HS-5 (cell line): ENCODE results near the gene STAC.
"Not testable (repeated sequence)": the region's sequence is repeated elsewhere in the genome, so short reads cannot be mapped to it uniquely, and the experiment has no call there.

Source experiments
- DNase-seq: peaks from one replicate; pipeline ENCODE4 v3.0.0-alpha.2; 2012; ENCODE audit warnings: low read depth

The STAC gene

GRCh38 chr3:36477655-36478054, 97.4 kb downstream of the STAC start:
- peak; percentile 65 for DNase-seq

GRCh38 chr3:36480911-36481648, 100.8 kb downstream of the STAC start:
- DNase-seq = no peak

GRCh38 chr3:36482256-36482655, 102.0 kb downstream of the STAC start:
- no peak for DNase-seq

- no peak for DNase-seq
These were observed 102.6 kb downstream of the STAC start for GRCh38 chr3:36482880-36483279.

- DNase-seq = no peak
These were observed 103.4 kb downstream of the STAC start for GRCh38 chr3:36483709-36484108.

DNA sequence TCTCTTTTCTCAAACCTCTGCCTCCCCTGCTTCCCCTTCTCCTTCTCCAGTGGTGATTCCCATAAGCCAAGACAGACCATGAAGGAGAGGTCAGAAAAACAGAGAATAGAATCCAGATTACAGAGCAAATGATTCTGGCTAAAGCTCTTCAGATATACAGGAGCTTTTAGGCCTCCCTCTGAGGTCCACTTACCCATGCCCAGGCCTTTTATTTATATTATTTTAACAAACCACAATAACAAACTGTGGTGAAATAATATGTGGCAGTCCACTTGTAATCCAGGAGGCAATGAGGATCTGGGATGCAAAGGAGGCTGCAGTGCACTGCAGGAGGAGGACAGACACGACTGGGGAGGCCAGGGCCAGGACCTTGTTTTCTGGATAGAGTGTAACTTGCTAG, 104.1 kb downstream of the STAC start:
- DNase-seq = no peak

DNA sequence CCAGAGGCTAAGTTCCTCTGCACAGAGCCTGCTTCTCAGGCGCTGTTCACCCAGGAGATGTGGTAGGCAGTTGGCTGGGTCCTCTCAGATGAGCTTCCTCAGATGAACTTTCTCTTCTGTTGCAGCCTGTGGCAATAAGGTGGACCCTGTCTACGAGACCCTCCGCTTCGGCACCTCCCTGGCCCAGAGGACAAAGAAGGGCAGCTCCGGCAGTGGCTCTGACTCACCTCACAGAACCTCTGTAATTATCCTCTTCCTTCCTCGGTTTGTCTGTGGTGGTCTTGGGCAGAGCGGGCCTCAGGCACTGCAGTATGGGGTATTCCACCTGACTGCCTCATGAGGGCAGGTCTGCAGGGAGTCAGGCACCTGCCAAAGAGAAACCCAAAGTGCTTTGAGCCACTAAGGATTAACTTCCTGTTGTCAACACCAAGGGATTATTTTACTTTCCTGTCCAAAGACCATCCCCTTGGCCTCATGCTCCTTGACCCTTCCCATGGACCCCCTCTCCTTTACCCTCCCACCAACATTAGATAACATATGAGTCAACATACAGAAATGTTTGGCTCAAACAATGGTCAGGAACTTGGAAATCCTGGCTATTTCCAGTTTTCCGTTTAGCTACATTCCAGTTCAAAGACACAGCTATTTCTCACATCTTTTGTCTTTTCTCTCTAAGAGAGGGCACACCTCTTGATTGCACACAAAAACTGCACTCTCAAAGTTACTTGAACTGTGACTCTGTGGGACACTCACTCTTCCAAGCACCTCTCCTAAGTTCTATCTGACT, 105.9 kb downstream of the STAC start:
- no peak for DNase-seq

- DNase-seq = no peak
These were observed 107.3 kb downstream of the STAC start for GRCh38 chr3:36487616-36488015.

DNA sequence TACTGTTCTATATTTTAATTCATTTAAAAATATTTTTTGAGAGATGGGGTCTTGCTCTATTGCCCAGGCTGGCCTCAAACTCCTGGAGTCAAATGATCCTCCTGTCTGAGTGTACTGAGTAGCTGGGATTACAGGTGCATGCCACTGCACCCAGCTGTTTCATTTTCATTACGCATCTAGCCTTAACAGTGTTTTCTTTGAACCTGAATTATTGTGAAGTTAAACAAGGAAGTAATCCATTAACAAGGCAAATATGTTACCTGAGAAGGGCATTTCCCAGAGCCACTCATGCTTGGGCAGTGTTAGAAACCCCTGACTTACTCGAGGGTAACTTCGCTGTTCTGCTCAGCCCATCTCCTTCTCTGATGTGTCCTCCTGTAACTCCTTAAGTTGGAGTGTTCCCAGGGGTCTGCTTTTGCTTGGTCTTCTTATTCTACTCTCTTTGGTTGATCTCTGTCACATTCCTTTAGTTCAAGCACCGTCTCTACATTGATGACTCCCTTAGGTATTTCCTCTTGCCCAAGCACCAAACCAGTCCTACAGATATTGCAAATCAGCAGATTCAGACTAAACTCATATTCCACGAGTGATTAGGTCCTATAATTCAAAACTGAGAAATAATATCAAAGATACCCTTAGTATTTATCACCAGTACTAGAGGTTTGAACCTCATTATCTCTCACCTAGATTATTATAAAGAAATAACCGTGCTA, 107.9 kb downstream of the STAC start:
- no peak for DNase-seq

- no peak for DNase-seq
These were observed 108.8 kb downstream of the STAC start for GRCh38 chr3:36489101-36489500.

DNA sequence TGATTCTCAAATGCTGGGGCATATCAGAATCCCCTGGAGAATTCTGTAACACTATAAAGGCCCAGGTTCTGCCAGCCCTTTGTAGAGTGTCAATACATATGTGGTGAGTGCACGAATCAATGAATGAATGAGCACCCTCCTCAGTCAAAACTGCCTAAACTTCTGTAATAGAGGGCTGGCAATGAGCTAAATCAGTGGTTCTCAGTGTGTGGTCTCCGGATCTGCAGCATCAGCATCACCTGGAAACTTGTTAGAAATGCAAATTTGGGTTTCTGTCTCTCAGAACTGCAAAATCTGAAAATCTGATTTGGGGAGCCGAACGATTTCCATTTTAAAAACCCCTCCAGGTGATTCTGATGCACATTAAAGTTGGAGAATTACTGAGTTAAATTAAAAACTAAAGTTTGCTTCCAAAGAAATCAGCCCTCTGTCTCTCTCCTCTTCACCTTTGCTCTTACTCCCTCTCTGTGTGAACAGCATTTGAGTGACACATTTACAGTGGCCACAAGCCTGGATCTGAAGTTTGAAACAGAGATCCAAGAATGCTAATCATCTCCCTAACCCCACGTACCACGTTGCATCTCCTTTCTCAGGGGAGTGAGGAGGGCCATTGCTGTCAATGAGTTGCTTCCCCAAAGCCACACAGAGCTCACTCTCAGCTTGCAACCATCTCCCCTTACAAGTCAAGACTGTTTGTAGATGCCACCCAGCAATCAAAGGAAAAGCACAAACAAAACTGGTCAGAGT, 109.5 kb downstream of the STAC start:
- no peak for DNase-seq

- no peak for DNase-seq
These were observed 112.7 kb downstream of the STAC start for GRCh38 chr3:36493051-36493450.

DNA sequence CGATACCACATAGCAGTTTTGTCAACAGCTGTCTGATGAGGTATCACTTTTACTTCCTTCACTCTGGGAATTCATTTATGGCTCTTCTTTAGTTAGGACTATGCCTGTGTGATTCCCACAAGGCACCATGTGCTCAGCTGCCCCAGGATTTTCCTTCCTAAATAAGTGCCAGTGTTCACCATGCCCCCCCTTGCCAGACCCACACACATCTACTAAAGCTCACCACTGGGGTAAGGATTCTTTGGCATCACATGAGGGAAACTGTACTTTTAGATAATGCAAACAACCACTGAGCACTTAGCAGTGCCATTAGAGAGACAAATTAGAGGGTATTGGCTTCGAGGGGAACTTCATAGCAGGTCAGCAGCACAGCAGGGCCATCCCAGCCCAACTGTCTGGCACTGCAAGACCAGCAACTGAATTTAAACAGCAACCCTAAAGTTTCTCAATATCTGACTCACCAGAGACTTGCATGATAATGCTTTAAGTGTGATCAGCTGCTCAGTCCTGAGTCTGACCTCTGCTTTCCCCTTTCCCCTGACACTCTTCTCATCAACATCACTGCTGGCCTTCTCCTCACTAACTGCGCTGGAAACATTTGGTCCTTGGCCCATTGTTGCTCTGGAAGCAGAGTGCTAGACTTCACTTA, 114.3 kb downstream of the STAC start:
- peak; percentile 61 for DNase-seq

DNA sequence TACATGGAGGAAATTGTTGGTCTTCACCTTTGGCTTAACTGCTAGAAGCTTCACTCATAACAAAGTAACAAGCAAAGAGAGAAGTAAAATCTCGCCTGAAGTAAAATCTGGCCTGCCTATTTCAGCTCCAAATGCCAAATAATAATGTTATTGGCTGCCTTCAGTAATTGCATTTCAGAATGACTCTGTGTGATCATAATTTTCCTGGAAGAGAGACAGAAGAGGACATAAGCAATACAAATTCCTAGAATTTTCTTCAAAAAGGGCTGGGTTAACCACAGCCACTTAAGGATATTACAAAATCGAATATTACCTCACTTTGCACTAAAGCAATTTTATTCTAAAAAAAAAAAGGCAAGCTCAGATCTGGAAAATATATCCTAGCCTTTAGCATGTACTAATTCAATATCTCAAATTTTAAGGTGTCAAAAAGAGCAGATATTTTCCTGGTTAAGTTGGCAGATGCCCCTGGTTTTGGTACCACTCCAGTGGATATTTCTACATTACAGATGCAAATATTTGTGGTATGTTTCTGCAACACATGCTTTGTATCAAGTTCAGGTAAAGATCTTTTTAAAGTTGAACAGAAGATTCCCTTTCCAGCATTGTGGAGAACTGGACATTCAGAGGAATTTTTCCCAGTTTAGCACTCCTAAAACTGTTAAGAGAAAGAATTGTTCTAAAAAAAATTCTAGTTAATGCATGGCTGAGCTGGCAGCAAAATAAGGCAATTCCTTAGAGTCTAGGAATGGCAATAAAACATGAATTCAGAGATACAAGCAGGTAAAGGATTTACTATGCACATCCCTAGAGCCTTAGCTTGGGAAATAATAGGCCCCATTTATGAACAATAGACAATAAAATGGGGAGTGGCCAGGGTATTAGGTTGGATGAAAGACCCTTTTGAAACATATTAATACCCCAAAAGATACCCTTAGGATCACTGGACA, 116.7 kb downstream of the STAC start:
- DNase-seq = peak; percentile 73

GRCh38 chr3:36500053-36500452, 119.7 kb downstream of the STAC start:
- DNase-seq = not testable (repeated sequence)

- DNase-seq = no peak
These were observed 121.3 kb downstream of the STAC start for GRCh38 chr3:36501616-36502015.

- DNase-seq = no peak
These were observed 125.1 kb downstream of the STAC start for GRCh38 chr3:36505393-36505792.

DNA sequence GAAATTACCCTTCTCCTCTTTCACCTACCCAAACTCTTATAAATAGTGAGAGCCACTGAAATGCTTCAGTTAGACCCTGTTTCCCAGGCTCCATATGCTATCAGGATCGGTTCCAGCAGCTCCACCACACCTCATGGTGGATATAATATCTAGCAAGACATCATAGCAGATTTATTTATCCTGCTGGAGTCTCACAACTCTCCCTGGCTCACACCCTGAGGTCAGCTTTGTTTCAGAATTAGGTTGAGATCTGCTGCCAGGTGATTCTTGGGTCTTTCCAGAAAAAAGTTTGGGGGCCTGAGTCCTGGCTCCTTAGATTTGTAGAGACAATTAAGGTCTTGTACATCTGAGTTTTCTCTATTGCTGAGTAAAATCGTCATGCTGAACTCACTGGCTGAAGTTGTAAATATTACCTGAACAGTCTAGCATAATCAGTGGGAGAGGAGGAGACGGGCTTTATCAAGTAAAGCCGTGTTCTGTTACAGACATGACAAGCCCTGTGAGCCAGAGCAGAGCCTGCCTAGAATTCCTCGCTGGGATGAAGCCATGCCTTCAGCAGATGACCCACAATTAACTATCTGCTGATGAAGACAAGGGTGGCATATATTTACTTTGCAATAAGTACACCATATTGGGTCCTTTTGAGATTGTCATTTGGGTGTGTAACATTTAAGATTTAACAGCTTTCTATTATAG, 131.6 kb downstream of the STAC start:
- no peak for DNase-seq

GRCh38 chr3:36512555-36512954, 132.3 kb downstream of the STAC start:
- DNase-seq = no peak

DNA sequence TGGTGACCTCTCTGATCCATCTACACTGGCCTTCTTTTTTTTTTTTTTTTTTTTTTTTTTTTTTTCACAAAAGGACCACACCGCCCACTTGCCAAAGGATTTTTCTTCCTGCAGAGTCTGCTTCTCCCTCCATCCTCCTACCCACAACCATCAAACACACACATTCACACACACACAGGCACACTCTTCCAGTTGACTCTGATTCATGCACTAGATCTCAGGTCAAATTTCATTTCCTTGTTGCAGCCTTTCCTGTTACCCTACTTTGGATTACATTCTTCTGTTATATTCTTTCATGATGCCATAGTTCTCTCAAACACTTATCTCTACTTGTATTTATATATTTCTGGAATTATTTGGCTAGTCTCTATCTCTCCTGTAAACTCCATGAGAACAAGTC, 133.9 kb downstream of the STAC start:
- DNase-seq = no peak
